ENCODE measurements around the gene STX7. TPM values are rescaled to one million over a fixed set of nuclear protein-coding genes. Genes with fewer than 3 reads are reported as not detected.
A peak's percentile ranks its signal among the peaks of the same experiment; 100 is the strongest.

Gene STX7
- total RNA-seq, 3 donors from 2014 or later, result 28.5 to 67.4 (median 37.8) TPM

GRCh38 chr6:132465530-132466485, 47.1 kb downstream of the STX7 start:
- H3K36me3 ChIP-seq, result peaks cover 9% of the 10 kb centered on the region
- no peaks in the 10 kb centered on the region for H3K4me1 ChIP-seq
- DNase-seq (ENCODE audit: low spot score in 2 of 2), result no peak
- H3K27me3 ChIP-seq, result no peaks in the 10 kb centered on the region
- H3K27ac ChIP-seq, result peak overlapping the region in 1 of 2 donors; percentile 5
- H3K9me3 ChIP-seq, result no peaks in the 10 kb centered on the region
- intact Hi-C loops (cut with DNase I; ENCODE audit: low total_unique reads), result no loop called here
- H3K4me3 ChIP-seq, result no peak overlapping the region
- TF ChIP-seq POLR2AphosphoS5 (IDR thresholded peaks at IDR 0.05) (no peak), POLR2A (IDR thresholded peaks at IDR 0.05) (no peak), CTCF (IDR thresholded peaks at IDR 0.05) (no peak)

- Histone ChIP-seq H3K27me3 (no peaks in the 10 kb centered on the region), H3K4me1 (no peaks in the 10 kb centered on the region), H3K4me3 (no peak overlapping the region), H3K36me3 (peaks cover 9% of the 10 kb centered on the region), H3K27ac (no peak overlapping the region), H3K9me3 (no peaks in the 10 kb centered on the region)
- DNase-seq (ENCODE audit: low spot score in 2 of 2), result no peak
- intact Hi-C loops (cut with DNase I; ENCODE audit: low total_unique reads), result no loop called here
- TF ChIP-seq POLR2A (IDR thresholded peaks at IDR 0.05) (no peak), POLR2AphosphoS5 (IDR thresholded peaks at IDR 0.05) (no peak), CTCF (IDR thresholded peaks at IDR 0.05) (no peak)
These were observed 48.2 kb downstream of the STX7 start for GRCh38 chr6:132464538-132465256.

GRCh38 chr6:132461958-132462357, 51.0 kb downstream of the STX7 start:
- H3K9me3 ChIP-seq, result no peaks in the 10 kb centered on the region
- peaks cover 16% of the 10 kb centered on the region for H3K36me3 ChIP-seq
- no peaks in the 10 kb centered on the region for H3K4me1 ChIP-seq
- H3K27ac ChIP-seq, result no peak overlapping the region
- no peak for DNase-seq (ENCODE audit: low spot score in 2 of 2)
- intact Hi-C loops (cut with DNase I; ENCODE audit: low total_unique reads), result no loop called here
- H3K4me3 ChIP-seq, result no peak overlapping the region
- no peaks in the 10 kb centered on the region for H3K27me3 ChIP-seq
- TF ChIP-seq POLR2A (IDR thresholded peaks at IDR 0.05) (no peak), CTCF (IDR thresholded peaks at IDR 0.05) (no peak), POLR2AphosphoS5 (IDR thresholded peaks at IDR 0.05) (no peak)

- H3K4me3 ChIP-seq, result no peak overlapping the region
- H3K4me1 ChIP-seq, result no peaks in the 10 kb centered on the region
- DNase-seq (ENCODE audit: low spot score in 2 of 2), result no peak
- peaks cover 16% of the 10 kb centered on the region for H3K36me3 ChIP-seq
- TF ChIP-seq CTCF (IDR thresholded peaks at IDR 0.05) (no peak), POLR2AphosphoS5 (IDR thresholded peaks at IDR 0.05) (no peak), POLR2A (IDR thresholded peaks at IDR 0.05) (no peak)
- H3K27ac ChIP-seq, result no peak overlapping the region
- intact Hi-C loops (cut with DNase I; ENCODE audit: low total_unique reads), result no loop called here
- H3K27me3 ChIP-seq, result no peaks in the 10 kb centered on the region
- H3K9me3 ChIP-seq, result no peaks in the 10 kb centered on the region
These were observed 53.3 kb downstream of the STX7 start for GRCh38 chr6:132459605-132459952.

All from breast epithelium (tissue), 4 donors.